Neuronal stem cell (in vitro differentiated cells): ENCODE data around the gene TENT4B.

Experiments used
- DNase-seq: peaks from one replicate; pipeline ENCODE4 v3.0.0-alpha.2; 2013; ENCODE audit warnings: low spot score
- H2AFZ ChIP-seq: one replicate; pipeline ENCODE4 v1.6.1; 2013; ENCODE audit warnings: mild to moderate bottlenecking, low read length, inconsistent platforms
- H2AK5ac ChIP-seq: 2 replicates; pipeline ENCODE4 v1.6.1; 2013; ENCODE audit warnings: low read depth, mild to moderate bottlenecking, inconsistent platforms, low read length, moderate library complexity, mixed read lengths
- H2BK120ac ChIP-seq: 2 replicates; pipeline ENCODE4 v1.6.1; 2013; ENCODE audit warnings: low read depth, mild to moderate bottlenecking, inconsistent platforms, low read length, moderate library complexity, mixed read lengths
- H2BK12ac ChIP-seq: one replicate; pipeline ENCODE4 v1.6.1; 2013; ENCODE audit warnings: low read length, inconsistent platforms
- H2BK15ac ChIP-seq: 2 replicates; pipeline ENCODE4 v1.6.1; 2013; ENCODE audit warnings: mild to moderate bottlenecking, low read length, inconsistent platforms, mixed read lengths
- H2BK5ac ChIP-seq: one replicate; pipeline ENCODE4 v1.6.1; 2013; ENCODE audit warnings: inconsistent platforms, mild to moderate bottlenecking, low read length, moderate library complexity
- H3K14ac ChIP-seq: one replicate; pipeline ENCODE4 v1.6.1; 2013; ENCODE audit warnings: low read length, inconsistent platforms
- H3K18ac ChIP-seq: 2 replicates; pipeline ENCODE4 v1.6.1; 2013; ENCODE audit warnings: low read length, inconsistent platforms
- H3K23ac ChIP-seq: 2 replicates; pipeline ENCODE4 v1.6.1; 2013; ENCODE audit warnings: low read depth, mild to moderate bottlenecking, mixed read lengths, low read length, inconsistent platforms; ENCODE audit not compliant: poor library complexity
- H3K27ac ChIP-seq: replicated peaks from 3 replicates; pipeline ENCODE4 v1.5.1; 2013; ENCODE audit warnings: low read length, inconsistent platforms
- H3K27me3 ChIP-seq, 3 experiments: 2 replicates each; pipeline ENCODE4 v1.6.1; 2013; ENCODE audit warnings: low read length in 3 of 3, mild to moderate bottlenecking in 2 of 3, inconsistent platforms in 1 of 3, low read depth in 1 of 3, mixed read lengths in 1 of 3, moderate library complexity in 1 of 3; ENCODE audit not compliant: control insufficient read depth in 3 of 3, insufficient read depth in 3 of 3
- H3K36me3 ChIP-seq, 2 donors: replicated peaks in 1 of 2; 2 replicates each; pipeline ENCODE4 v1.6.1; 2013; ENCODE audit warnings: low read length in 2 of 2; ENCODE audit not compliant: control insufficient read depth in 2 of 2, insufficient read depth in 2 of 2
- H3K4ac ChIP-seq: 2 replicates; pipeline ENCODE4 v1.6.1; 2013; ENCODE audit warnings: inconsistent platforms, mild to moderate bottlenecking, low read length, moderate library complexity
- H3K4me1 ChIP-seq, 2 donors: 1 replicate in 1 of 2; 2 replicates in 1 of 2; pipeline ENCODE4 v1.6.1; 2013; ENCODE audit warnings: low read length in 2 of 2, low read depth in 1 of 2; ENCODE audit not compliant: control insufficient read depth in 2 of 2, insufficient read depth in 1 of 2
- H3K4me2 ChIP-seq: one replicate; pipeline ENCODE4 v1.6.1; 2013; ENCODE audit warnings: mild to moderate bottlenecking, low read length, inconsistent platforms; ENCODE audit not compliant: insufficient read depth, poor library complexity, severe bottlenecking
- H3K4me3 ChIP-seq, 2 donors: 2 replicates each; pipeline ENCODE4 v1.5.1; 2013; ENCODE audit warnings: low read length in 2 of 2, mild to moderate bottlenecking in 2 of 2, inconsistent platforms in 1 of 2, moderate library complexity in 1 of 2
- H3K79me1 ChIP-seq: one replicate; pipeline ENCODE4 v1.6.1; 2013; ENCODE audit warnings: low read depth, mild to moderate bottlenecking, inconsistent platforms, low read length, moderate library complexity
- H3K9ac ChIP-seq: one replicate; pipeline ENCODE4 v1.6.1; 2013; ENCODE audit warnings: mild to moderate bottlenecking, low read depth, low read length, inconsistent platforms; ENCODE audit not compliant: poor library complexity
- H3K9me3 ChIP-seq, 2 donors: replicated peaks in 1 of 2; 2 replicates each; pipeline versions ENCODE3 to v1.6.1; 2013; ENCODE audit warnings: low read length in 2 of 2, mild to moderate bottlenecking in 2 of 2, inconsistent platforms in 1 of 2, low read depth in 1 of 2, mixed read lengths in 1 of 2, moderate library complexity in 1 of 2; ENCODE audit not compliant: control insufficient read depth in 2 of 2, insufficient read depth in 1 of 2
- H4K8ac ChIP-seq: one replicate; pipeline ENCODE4 v1.6.1; 2013; ENCODE audit warnings: low read depth, mild to moderate bottlenecking, inconsistent platforms, low read length, moderate library complexity
- H4K91ac ChIP-seq: one replicate; pipeline ENCODE4 v1.6.1; 2013; ENCODE audit warnings: low read length, low read depth, mild to moderate bottlenecking, inconsistent platforms; ENCODE audit not compliant: poor library complexity
- WGBS, 2 donors: extraction: QIAGEN DNeasy Blood & Tissue Kit; methylation state at CpG; one replicate each; pipeline ENCODE4 v1.1.7; 2013; ENCODE audit warnings: missing lambda C conversion rate in 2 of 2, mixed read lengths in 1 of 2; ENCODE audit not compliant: insufficient read length in 2 of 2, insufficient replicate concordance in 1 of 2; ENCODE audit errors: extremely low coverage in 2 of 2; 5-methylcytosine and 5-hydroxymethylcytosine counted together

The TENT4B gene

DNA sequence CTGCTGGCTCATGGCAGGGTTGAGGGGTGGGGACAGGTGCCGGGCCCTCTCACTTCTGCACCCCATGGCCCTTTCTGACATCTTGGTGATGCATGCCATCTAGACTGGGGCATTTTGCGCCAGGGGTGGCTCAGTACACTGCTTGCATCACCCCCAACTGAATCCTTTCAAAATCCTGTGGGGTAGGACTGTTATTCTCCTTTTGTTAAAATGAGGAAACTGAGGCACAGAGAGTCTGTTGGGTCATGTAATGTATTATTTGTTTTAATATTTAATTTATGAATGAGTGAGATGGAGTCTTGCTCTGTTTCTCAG lies 123.2 kb downstream of the TENT4B start:
- DNase-seq = no peak
- no peak overlapping the region for H2BK5ac ChIP-seq
- no peak overlapping the region for H4K91ac ChIP-seq
- H3K27ac ChIP-seq = no peak overlapping the region
- no peak overlapping the region for H2BK15ac ChIP-seq
- no peaks in the 10 kb centered on the region for H3K9me3 ChIP-seq
- H2AK5ac ChIP-seq = no peak overlapping the region
- H3K4me1 ChIP-seq = no peaks in the 10 kb centered on the region
- no peaks in the 10 kb centered on the region for H3K36me3 ChIP-seq
- H3K4ac ChIP-seq = no peak overlapping the region
- no peak overlapping the region for H2BK120ac ChIP-seq
- no CpG with 5 or more reads among the region's 2 CpGs for WGBS, 2 donors
- no peak overlapping the region for H2AFZ ChIP-seq
- no peak overlapping the region for H4K8ac ChIP-seq
- H3K14ac ChIP-seq = no peak overlapping the region
- H3K4me3 ChIP-seq = no peak overlapping the region
- no peaks in the 10 kb centered on the region for H3K79me1 ChIP-seq
- no peak overlapping the region for H3K4me2 ChIP-seq
- H3K18ac ChIP-seq = no peak overlapping the region
- H3K27me3 ChIP-seq = no peaks in the 10 kb centered on the region
- H3K23ac ChIP-seq = no peak overlapping the region
- H3K9ac ChIP-seq = no peak overlapping the region
- H2BK12ac ChIP-seq = no peak overlapping the region

DNA sequence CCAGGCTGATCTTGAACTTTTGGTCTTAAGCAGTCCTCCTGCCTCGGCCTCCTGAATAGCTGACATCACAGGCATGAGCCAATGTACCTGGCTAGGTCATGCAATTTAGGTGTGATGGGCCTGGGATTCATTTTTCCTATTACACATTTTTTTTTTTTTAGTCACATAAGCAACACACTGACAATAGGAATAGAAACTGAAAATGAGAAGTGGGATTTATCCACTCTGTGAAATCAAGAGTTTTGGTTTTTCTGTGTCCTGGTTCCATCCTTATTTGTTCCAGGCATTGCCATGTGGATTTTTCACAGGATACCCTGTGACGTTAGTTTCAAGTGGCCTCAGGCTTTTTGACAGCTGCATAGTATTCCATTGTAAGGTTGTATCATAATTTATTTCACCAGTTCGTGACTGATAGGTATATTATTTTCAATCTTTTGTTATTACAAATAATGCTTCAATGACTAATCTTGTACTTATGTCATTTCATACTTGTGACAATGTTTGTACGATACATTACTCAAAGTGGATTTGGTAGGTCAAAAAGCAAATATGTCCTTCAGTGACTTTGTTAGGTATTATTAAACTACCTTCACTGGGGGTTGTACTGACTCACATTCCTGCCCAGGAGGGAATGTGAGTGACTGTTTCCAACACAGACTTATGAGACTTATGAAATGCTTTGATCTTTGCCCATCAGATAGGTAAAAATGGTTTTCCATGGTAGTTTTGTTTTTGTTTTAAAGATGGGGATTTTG lies 123.9 kb downstream of the TENT4B start:
- H2BK12ac ChIP-seq = no peak overlapping the region
- H3K36me3 ChIP-seq = no peaks in the 10 kb centered on the region
- H2BK120ac ChIP-seq = no peak overlapping the region
- no peak overlapping the region for H3K27ac ChIP-seq
- H3K79me1 ChIP-seq = no peaks in the 10 kb centered on the region
- no peak overlapping the region for H4K91ac ChIP-seq
- H3K18ac ChIP-seq = no peak overlapping the region
- no peaks in the 10 kb centered on the region for H3K27me3 ChIP-seq
- H3K14ac ChIP-seq = no peak overlapping the region
- no CpG with 5 or more reads among the region's 4 CpGs for WGBS, 2 donors
- H3K4me1 ChIP-seq = no peaks in the 10 kb centered on the region
- H4K8ac ChIP-seq = no peak overlapping the region
- no peak overlapping the region for H2BK15ac ChIP-seq
- no peaks in the 10 kb centered on the region for H3K9me3 ChIP-seq
- H2BK5ac ChIP-seq = no peak overlapping the region
- no peak overlapping the region for H3K4me3 ChIP-seq
- no peak overlapping the region for H2AK5ac ChIP-seq
- H2AFZ ChIP-seq = no peak overlapping the region
- no peak overlapping the region for H3K4ac ChIP-seq
- H3K9ac ChIP-seq = no peak overlapping the region
- DNase-seq = no peak
- no peak overlapping the region for H3K23ac ChIP-seq
- no peak overlapping the region for H3K4me2 ChIP-seq

DNA sequence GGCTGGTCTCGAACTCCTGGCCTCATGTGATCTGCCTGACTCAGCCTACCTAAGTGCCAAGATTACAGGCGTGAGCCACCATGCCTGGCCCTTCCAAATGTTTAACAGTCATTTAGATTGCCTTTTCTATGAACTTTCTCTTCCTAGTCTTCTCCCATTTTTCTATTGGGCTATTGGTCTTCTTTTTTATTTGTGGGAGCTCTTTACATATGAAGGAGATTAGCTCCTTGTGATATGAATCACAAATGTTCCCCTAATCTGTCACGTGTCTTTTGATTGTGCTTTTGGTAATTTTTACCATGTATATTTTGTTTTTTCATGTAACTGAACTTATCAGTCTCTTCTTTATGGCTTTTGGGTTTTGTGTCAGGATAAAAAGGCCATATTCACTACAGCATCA lies 125.1 kb downstream of the TENT4B start:
- H3K14ac ChIP-seq = no peak overlapping the region
- H2BK120ac ChIP-seq = no peak overlapping the region
- H3K79me1 ChIP-seq = no peaks in the 10 kb centered on the region
- H2BK12ac ChIP-seq = no peak overlapping the region
- no peak overlapping the region for H2AK5ac ChIP-seq
- H2AFZ ChIP-seq = no peak overlapping the region
- H2BK5ac ChIP-seq = no peak overlapping the region
- H3K18ac ChIP-seq = no peak overlapping the region
- no peak for DNase-seq
- no peak overlapping the region for H2BK15ac ChIP-seq
- no CpG with 5 or more reads among the region's 3 CpGs for WGBS, 2 donors
- no peaks in the 10 kb centered on the region for H3K27me3 ChIP-seq
- no peaks in the 10 kb centered on the region for H3K9me3 ChIP-seq
- H3K27ac ChIP-seq = no peak overlapping the region
- no peak overlapping the region for H3K23ac ChIP-seq
- H3K36me3 ChIP-seq = no peaks in the 10 kb centered on the region
- no peak overlapping the region for H3K9ac ChIP-seq
- no peak overlapping the region for H4K8ac ChIP-seq
- no peak overlapping the region for H3K4me2 ChIP-seq
- H3K4me1 ChIP-seq = peaks cover 0 to 2% of the 10 kb centered on the region in 2 donors
- no peak overlapping the region for H3K4ac ChIP-seq
- no peak overlapping the region for H4K91ac ChIP-seq
- H3K4me3 ChIP-seq = no peak overlapping the region

DNA sequence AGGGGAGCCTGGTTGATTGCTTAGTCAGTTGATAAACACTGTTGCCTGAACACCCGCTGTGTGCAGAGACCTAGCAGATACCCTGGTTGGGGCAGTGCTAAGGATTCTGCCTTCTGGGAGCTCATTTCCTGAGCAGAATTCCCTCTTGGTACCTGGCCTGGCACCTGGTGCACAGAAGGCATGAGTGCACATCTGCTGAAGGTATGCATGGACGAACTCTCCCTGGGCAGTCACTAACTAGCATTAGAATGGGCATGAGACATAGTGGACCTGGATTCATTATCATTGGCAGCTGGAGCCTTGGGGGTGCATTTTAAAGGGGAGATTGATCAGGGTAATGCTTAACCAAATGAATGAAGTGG lies 126.4 kb downstream of the TENT4B start:
- H2BK15ac ChIP-seq = no peak overlapping the region
- no peak overlapping the region for H3K4me2 ChIP-seq
- H2BK120ac ChIP-seq = no peak overlapping the region
- H3K27me3 ChIP-seq = no peaks in the 10 kb centered on the region
- no peak overlapping the region for H3K14ac ChIP-seq
- no peak overlapping the region for H3K4ac ChIP-seq
- H3K18ac ChIP-seq = no peak overlapping the region
- no peak for DNase-seq
- H3K27ac ChIP-seq = no peak overlapping the region
- H4K8ac ChIP-seq = no peak overlapping the region
- no CpG with 5 or more reads among the region's 2 CpGs for WGBS, 2 donors
- no peaks in the 10 kb centered on the region for H3K36me3 ChIP-seq
- no peaks in the 10 kb centered on the region for H3K79me1 ChIP-seq
- no peak overlapping the region for H2BK12ac ChIP-seq
- H3K9ac ChIP-seq = no peak overlapping the region
- H3K4me1 ChIP-seq = peaks cover 0 to 3% of the 10 kb centered on the region in 2 donors
- H3K23ac ChIP-seq = no peak overlapping the region
- no peak overlapping the region for H2AFZ ChIP-seq
- no peak overlapping the region for H4K91ac ChIP-seq
- H3K9me3 ChIP-seq = no peaks in the 10 kb centered on the region
- no peak overlapping the region for H2BK5ac ChIP-seq
- no peak overlapping the region for H2AK5ac ChIP-seq
- H3K4me3 ChIP-seq = no peak overlapping the region
